ENCODE data around the gene LAMP5.

The LAMP5 gene

DNA sequence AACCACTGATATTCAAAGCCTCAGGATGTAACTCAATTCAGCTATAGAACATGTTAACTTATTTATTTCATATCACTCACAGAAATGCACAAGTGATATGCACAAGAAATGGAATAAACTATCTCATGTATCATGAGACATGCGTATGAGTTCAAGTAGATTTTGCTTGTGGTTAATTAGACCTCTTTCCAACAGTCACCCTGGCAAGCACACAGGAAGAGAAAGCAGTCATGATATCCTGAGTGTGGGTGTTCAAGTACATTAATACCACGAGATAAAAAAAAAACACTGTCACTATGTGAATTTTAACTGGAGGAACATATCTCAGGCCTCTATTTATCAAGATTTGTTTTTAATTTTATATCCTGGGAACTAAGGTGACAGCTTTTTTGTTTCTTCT is 64.2 kb downstream of the LAMP5 start:
- FAIRE-seq: no peak
- DNase-seq (ENCODE audit: insufficient read length, low spot score): no peak

All from GM19239 (cell line).